HepG2 (cell line): ENCODE results near the gene TSTD1. TPM values are rescaled to one million over a fixed set of nuclear protein-coding genes. Genes with fewer than 3 reads are reported as not detected.

Source experiments
- DMAP1 ChIP-seq: IDR thresholded peaks from 2 replicates; pipeline ENCODE4 v1.6.1; 2016
- DRAP1 ChIP-seq: IDR thresholded peaks from 2 replicates; pipeline ENCODE4 v1.6.1; 2016; ENCODE audit warnings: missing genetic modification reagents, missing compliant biosample characterization
- GATAD1 ChIP-seq: IDR thresholded peaks from 2 replicates; pipeline ENCODE4 v1.6.1; 2016; ENCODE audit warnings: missing genetic modification reagents, missing compliant biosample characterization
- IRF1 ChIP-seq: sonication (generic); formaldehyde crosslinking; IDR thresholded peaks from 2 replicates; pipeline ENCODE4 v1.4.0; 2020; ENCODE audit warnings: low read depth, mild to moderate bottlenecking, missing genetic modification reagents
- IRF9 ChIP-seq: sonication (generic); formaldehyde crosslinking; IDR thresholded peaks from 2 replicates; pipeline ENCODE4 v1.8.0; 2022; ENCODE audit warnings: missing genetic modification reagents, mild to moderate bottlenecking, borderline replicate concordance
- KDM6A ChIP-seq: IDR thresholded peaks from 2 replicates; pipeline ENCODE4 v1.6.1; 2016; ENCODE audit warnings: low read depth
- RBFOX2 ChIP-seq: fragments of 200-400 bp; formaldehyde crosslinking; IDR thresholded peaks from 2 replicates; pipeline ENCODE4 v1.6.1; 2017; ENCODE audit warnings: low read depth, mild to moderate bottlenecking, low read length
- TFDP2 ChIP-seq: sonication (generic); formaldehyde crosslinking; IDR thresholded peaks from 2 replicates; pipeline ENCODE4 v1.4.0; 2020; ENCODE audit warnings: missing genetic modification reagents
- U2AF2 ChIP-seq: fragments of 200-400 bp; formaldehyde crosslinking; IDR thresholded peaks from 2 replicates; pipeline ENCODE4 v1.6.1; 2017; ENCODE audit warnings: low read depth, mild to moderate bottlenecking, low read length
- ZBTB7B ChIP-seq: sonication (generic); formaldehyde crosslinking; IDR thresholded peaks from 2 replicates; pipeline ENCODE4 v1.4.0; 2020; ENCODE audit warnings: missing genetic modification reagents
- ZNF383 ChIP-seq: sonication (generic); formaldehyde crosslinking; IDR thresholded peaks from 2 replicates; pipeline ENCODE4 v1.4.0; 2020; ENCODE audit warnings: missing genetic modification reagents, mild to moderate bottlenecking, borderline replicate concordance
- ZNF563 ChIP-seq: sonication (generic); formaldehyde crosslinking; IDR thresholded peaks from 2 replicates; pipeline ENCODE4 v1.8.0; 2022; ENCODE audit warnings: mild to moderate bottlenecking, moderate library complexity, missing genetic modification reagents
- ZNF614 ChIP-seq: IDR thresholded peaks from 2 replicates; pipeline ENCODE4 v1.6.1; 2018; ENCODE audit warnings: missing biosample characterization, missing genetic modification reagents, inconsistent platforms, borderline replicate concordance
- ZNF770 ChIP-seq: sonication (generic); formaldehyde crosslinking; IDR thresholded peaks from 2 replicates; pipeline ENCODE4 v1.5.0; 2020; ENCODE audit warnings: mild to moderate bottlenecking, missing genetic modification reagents
- polyA plus RNA-seq, 8 experiments: library from polyadenylated mRNA; depleted of rRNA in 3 of 8; stranded (reverse) in 7 of 8; unstranded in 1 of 8; fragments of >200 nt; fragmentation: Illumina TruSeq in 4 of 8; extraction: Trizol in 4 of 8; gene quantifications; 2 replicates each; pipeline versions ENCODE4 v1.2.1 to v1.2.3, GENCODE V29; 2011 to 2016; ENCODE audit warnings: low read depth in 4 of 8, missing spikeins in 1 of 8, mixed read lengths in 1 of 8; ENCODE audit not compliant: insufficient read depth in 1 of 8
- total RNA-seq, 5 experiments: library from RNA; depleted of rRNA; stranded (reverse); fragments of >200 nt; fragmentation: Illumina TruSeq; extraction: Trizol; gene quantifications; 2 replicates each; pipeline ENCODE4 v1.2.3, GENCODE V29; 2016; ENCODE audit warnings: low read depth in 1 of 5
- TF ChIP-seq, protein P1 (sequence below): sonication (generic); formaldehyde crosslinking; IDR thresholded peaks from 2 replicates; pipeline ENCODE4 v1.4.0; 2020; ENCODE audit warnings: missing genetic modification reagents, borderline replicate concordance
- TF ChIP-seq, protein P2 (sequence below): sonication (generic); formaldehyde crosslinking; IDR thresholded peaks from 2 replicates; pipeline ENCODE4 v1.4.0; 2020; ENCODE audit warnings: missing genetic modification reagents, low read depth, mild to moderate bottlenecking, borderline replicate concordance
- TF ChIP-seq, protein P3 (sequence below): sonication (generic); formaldehyde crosslinking; IDR thresholded peaks from 2 replicates; pipeline ENCODE4 v1.5.0; 2020; ENCODE audit warnings: missing genetic modification reagents

Gene TSTD1
- total and polyA plus RNA-seq, 2 of the 13 experiments (the other 11 are each of a cell fraction or from before 2014, with no cell fraction given): 0.15 to 0.31 TPM

GRCh38 chr1:161044908-161045735 lies 6.4 kb upstream of the TSTD1 start (continued):
- TF ChIP-seq, protein P1, sequence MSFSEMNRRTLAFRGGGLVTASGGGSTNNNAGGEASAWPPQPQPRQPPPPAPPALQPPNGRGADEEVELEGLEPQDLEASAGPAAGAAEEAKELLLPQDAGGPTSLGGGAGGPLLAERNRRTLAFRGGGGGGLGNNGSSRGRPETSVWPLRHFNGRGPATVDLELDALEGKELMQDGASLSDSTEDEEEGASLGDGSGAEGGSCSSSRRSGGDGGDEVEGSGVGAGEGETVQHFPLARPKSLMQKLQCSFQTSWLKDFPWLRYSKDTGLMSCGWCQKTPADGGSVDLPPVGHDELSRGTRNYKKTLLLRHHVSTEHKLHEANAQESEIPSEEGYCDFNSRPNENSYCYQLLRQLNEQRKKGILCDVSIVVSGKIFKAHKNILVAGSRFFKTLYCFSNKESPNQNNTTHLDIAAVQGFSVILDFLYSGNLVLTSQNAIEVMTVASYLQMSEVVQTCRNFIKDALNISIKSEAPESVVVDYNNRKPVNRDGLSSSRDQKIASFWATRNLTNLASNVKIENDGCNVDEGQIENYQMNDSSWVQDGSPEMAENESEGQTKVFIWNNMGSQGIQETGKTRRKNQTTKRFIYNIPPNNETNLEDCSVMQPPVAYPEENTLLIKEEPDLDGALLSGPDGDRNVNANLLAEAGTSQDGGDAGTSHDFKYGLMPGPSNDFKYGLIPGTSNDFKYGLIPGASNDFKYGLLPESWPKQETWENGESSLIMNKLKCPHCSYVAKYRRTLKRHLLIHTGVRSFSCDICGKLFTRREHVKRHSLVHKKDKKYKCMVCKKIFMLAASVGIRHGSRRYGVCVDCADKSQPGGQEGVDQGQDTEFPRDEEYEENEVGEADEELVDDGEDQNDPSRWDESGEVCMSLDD (CRISPR knock-in tag): no peak
- TF ChIP-seq DRAP1: peak; percentile 66; the same call in 1 of the 2 replicates
- TF ChIP-seq, protein P2, sequence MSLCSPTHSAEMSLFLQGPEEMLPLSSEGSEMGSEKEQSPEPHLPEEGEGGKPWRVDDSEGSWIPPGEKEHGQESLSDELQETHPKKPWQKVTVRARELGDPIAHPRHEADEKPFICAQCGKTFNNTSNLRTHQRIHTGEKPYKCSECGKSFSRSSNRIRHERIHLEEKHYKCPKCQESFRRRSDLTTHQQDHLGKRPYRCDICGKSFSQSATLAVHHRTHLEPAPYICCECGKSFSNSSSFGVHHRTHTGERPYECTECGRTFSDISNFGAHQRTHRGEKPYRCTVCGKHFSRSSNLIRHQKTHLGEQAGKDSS (CRISPR knock-in tag): no peak
- TF ChIP-seq DMAP1 (CRISPR knock-in tag): peak; percentile 9; the same call in 1 of the 2 replicates
- TF ChIP-seq IRF1 (CRISPR knock-in tag): peak; percentile 64; the same call in 1 of the 2 replicates
- no peak for TF ChIP-seq ZNF770 (CRISPR knock-in tag)
- TF ChIP-seq ZNF383 (CRISPR knock-in tag): no peak
- TF ChIP-seq U2AF2: no peak
- TF ChIP-seq, protein P3, sequence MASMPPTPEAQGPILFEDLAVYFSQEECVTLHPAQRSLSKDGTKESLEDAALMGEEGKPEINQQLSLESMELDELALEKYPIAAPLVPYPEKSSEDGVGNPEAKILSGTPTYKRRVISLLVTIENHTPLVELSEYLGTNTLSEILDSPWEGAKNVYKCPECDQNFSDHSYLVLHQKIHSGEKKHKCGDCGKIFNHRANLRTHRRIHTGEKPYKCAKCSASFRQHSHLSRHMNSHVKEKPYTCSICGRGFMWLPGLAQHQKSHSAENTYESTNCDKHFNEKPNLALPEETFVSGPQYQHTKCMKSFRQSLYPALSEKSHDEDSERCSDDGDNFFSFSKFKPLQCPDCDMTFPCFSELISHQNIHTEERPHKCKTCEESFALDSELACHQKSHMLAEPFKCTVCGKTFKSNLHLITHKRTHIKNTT: no peak
- no peak for TF ChIP-seq ZBTB7B (CRISPR knock-in tag)
- peak; percentile 54; the same call in 1 of the 2 replicates for TF ChIP-seq ZNF563
- TF ChIP-seq GATAD1 (CRISPR knock-in tag): peak; percentile 41; the same call in 1 of the 2 replicates
- TF ChIP-seq IRF9 (CRISPR knock-in tag): no peak
- TF ChIP-seq RBFOX2: peak; percentile 86
- TF ChIP-seq TFDP2 (CRISPR knock-in tag): peak; percentile 15; the same call in 1 of the 2 replicates
- TF ChIP-seq KDM6A (CRISPR knock-in tag): no peak
- TF ChIP-seq ZNF614 (CRISPR knock-in tag): 0 out of 2 replicates have a peak, but pooled peaks have one; percentile 42
